LNCAP (cell line): ENCODE measurements around the gene RASGEF1B.

Experiments used
- CTCF ChIP-seq: fragments of 450-650 bp; IDR thresholded peaks from 2 replicates; pipeline ENCODE4 v1.5.1; 2017; ENCODE audit warnings: mild to moderate bottlenecking

Gene RASGEF1B

GRCh38 chr4:81467672-81467964, 4.1 kb downstream of the RASGEF1B start:
- TF ChIP-seq CTCF, result no peak

GRCh38 chr4:81466841-81467671, 4.7 kb downstream of the RASGEF1B start:
- peak; percentile 96 for TF ChIP-seq CTCF

- TF ChIP-seq CTCF, result no peak
These were observed 6.0 kb downstream of the RASGEF1B start for GRCh38 chr4:81465406-81466340.

GRCh38 chr4:81460834-81461233, 10.9 kb downstream of the RASGEF1B start:
- no peak for TF ChIP-seq CTCF

GRCh38 chr4:81460191-81460701, 11.5 kb downstream of the RASGEF1B start:
- no peak for TF ChIP-seq CTCF

GRCh38 chr4:81459228-81459627, 12.5 kb downstream of the RASGEF1B start:
- no peak for TF ChIP-seq CTCF

DNA sequence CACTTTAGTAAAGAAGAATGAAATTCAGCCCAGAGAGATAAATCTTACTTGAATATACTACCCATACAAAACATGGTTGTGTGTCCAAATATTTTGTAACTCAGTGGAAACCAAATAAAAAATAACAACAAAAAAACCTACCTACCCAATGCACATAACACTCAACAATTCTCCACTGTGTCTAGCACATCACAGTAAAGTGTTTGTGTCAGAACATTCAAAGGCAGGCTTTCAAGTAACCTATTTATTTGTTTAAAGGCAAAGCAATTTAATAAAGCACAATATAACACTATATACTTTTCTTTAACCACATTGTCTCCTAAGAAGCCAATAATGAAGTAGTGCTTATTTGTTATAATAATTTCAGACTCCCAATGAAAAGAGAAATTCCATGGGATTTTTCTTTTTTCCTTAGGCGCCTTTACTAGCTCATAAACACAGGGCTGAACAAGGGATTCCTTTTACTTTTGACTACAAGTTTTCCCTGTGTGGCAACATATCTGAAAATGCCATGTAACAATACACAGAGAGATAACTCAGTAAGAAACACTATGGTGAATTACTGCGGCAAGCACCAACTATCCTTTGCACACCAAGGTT, 13.7 kb downstream of the RASGEF1B start:
- no peak for TF ChIP-seq CTCF
